ENCODE data around the gene ZIM2.

ZIM2 gene

DNA sequence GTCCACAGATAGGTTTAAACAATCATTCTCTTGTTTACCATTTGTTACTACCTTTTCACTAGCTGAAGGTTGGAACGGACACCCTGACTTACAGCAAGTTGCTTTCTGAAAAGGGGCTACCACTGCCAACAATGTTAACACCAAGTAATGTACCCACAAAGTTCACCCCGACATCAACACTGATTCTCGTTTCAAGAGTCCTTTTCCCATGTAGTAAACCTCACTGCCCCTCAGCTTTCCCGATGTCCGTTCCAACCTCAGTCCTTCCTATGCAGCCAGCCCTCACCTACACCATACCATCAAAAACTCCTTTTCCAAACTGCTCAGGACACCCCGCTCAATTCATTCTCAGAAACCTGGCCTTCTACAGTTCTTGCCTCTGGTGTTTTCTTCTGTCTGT, 29.0 kb downstream of the ZIM2 start:
- no peak for DNase-seq (ENCODE audit: low read depth in 2 of 2, low spot score in 1 of 2)

- no peak for DNase-seq (ENCODE audit: low read depth in 2 of 2, low spot score in 1 of 2)
Observed at GRCh38 chr19:56810260-56810659, 30.3 kb downstream of the ZIM2 start.

GRCh38 chr19:56808717-56809392, 31.7 kb downstream of the ZIM2 start:
- no peak for DNase-seq (ENCODE audit: low read depth in 2 of 2, low spot score in 1 of 2)

- no peak for DNase-seq (ENCODE audit: low read depth in 2 of 2, low spot score in 1 of 2)
Observed at GRCh38 chr19:56806639-56807038, 33.9 kb downstream of the ZIM2 start.

- DNase-seq (ENCODE audit: low read depth in 2 of 2, low spot score in 1 of 2) = no peak
Observed at GRCh38 chr19:56778351-56778750, 62.2 kb downstream of the ZIM2 start.

- DNase-seq (ENCODE audit: low read depth in 2 of 2, low spot score in 1 of 2) = no peak
Observed at GRCh38 chr19:56769650-56770049, 70.9 kb downstream of the ZIM2 start.

DNA sequence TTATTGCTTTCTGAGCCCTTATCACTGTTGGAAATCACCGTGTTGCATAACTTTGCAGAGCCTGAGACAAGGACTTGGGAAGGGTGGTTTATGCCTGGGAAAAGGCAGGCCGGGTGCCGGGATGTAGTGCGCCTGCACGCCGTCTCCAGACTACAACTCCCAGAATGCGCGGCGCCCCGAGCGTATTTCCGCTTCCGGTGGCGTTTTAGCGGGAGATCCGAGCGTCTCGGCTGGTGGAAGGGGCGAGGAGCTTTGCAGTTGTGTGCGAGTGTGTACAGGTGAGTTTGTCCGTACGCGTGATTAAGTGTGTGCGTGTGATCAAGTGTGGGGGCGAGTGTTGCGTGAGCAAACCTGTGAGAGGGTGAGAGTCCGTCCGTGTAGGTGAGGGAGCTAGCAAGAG, 75.4 kb downstream of the ZIM2 start:
- DNase-seq (ENCODE audit: low read depth in 2 of 2, low spot score in 1 of 2) = no peak

DNA sequence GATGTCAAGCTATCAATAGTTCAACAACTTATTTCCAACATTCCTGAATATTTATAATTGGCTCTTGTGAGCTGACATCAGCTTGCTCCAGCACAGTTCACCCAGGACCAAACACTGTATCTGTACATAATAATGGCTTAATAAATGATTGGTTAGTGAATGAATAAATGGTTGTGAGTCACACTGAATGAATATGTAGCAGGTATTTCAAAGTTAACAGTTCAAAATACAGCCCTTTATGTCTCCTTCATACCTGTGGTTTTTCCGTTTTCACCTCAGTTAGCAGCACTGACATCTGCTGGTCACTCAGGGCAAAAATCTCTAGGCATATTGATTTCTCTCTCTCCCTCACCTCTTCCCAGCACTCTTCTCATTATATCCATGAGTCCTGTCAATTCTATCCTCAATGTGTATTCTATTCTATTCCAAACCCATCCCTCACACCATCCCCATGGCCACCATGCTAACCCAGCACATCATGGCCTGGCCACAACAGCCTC, 76.3 kb downstream of the ZIM2 start:
- DNase-seq (ENCODE audit: low read depth in 2 of 2, low spot score in 1 of 2) = no peak

DNA sequence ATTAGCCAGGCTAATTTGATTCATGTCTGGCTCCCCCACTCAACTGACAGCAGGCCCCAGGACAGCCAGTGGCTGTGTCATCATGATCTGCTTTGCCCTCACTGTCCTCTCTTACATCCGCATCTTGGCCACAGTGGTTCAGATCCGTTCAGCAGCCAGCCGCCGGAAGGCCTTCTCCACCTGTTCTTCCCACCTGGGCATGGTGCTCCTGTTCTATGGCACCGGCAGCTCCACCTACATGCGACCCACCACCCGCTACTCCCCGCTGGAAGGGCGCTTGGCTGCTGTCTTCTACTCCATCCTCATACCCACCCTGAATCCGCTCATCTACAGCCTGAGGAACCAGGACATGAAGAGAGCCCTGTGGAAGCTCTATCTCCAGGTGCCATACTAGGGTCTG, 79.7 kb downstream of the ZIM2 start:
- DNase-seq (ENCODE audit: low read depth in 2 of 2, low spot score in 1 of 2) = no peak

GRCh38 chr19:56759531-56759930, 81.0 kb downstream of the ZIM2 start:
- no peak for DNase-seq (ENCODE audit: low read depth in 2 of 2, low spot score in 1 of 2)

DNA sequence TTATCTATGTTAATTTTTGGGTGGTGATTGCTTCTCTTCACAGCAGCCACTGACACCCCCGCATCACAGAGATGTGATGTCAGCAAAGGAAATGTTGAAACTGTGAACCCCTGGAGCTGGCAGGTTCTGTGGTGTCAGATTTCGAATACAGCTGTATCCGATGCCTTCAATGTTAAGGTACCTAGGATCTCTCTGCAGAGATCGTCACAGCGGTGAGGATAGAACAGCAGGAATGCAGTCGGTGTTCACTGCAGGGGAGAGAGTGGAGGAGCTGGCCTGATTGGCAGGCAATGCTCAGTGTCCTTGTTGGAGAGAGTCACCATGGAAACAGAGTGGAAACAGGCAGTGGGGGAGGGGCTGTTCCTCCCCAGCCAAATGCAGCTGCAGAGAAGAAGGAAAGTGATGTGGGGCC, 89.4 kb downstream of the ZIM2 start:
- no peak for DNase-seq (ENCODE audit: low read depth in 2 of 2, low spot score in 1 of 2)

- DNase-seq (ENCODE audit: low read depth in 2 of 2, low spot score in 1 of 2) = no peak
Observed at GRCh38 chr19:56750658-56751057, 89.9 kb downstream of the ZIM2 start.

GRCh38 chr19:56748378-56748777, 92.1 kb downstream of the ZIM2 start:
- no peak for DNase-seq (ENCODE audit: low read depth in 2 of 2, low spot score in 1 of 2)

GRCh38 chr19:56746367-56746766, 94.2 kb downstream of the ZIM2 start:
- DNase-seq (ENCODE audit: low read depth in 2 of 2, low spot score in 1 of 2) = no peak

DNA sequence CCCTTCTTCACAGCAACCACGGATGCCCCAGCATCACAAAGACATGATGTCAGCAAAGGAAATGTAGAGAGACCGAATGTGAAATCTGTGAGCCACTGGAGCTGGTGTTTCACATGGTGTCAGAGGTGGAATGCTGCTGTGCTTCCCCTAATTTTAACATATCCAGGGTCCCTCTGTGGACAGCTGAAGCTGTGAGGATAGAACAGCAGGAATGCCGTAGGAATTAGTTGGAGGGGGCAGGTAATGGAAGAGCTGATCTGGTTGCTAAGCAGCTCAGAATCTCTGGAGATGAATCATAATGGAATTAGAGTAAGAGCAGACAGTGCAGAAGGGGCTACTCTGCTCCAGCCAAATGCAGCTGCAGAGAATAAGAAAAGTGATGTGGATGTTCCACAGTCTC, 100.0 kb downstream of the ZIM2 start:
- no peak for DNase-seq (ENCODE audit: low read depth in 2 of 2, low spot score in 1 of 2)

GRCh38 chr19:56736571-56736970, 104.0 kb downstream of the ZIM2 start:
- DNase-seq (ENCODE audit: low read depth in 2 of 2, low spot score in 1 of 2) = no peak

GRCh38 chr19:56732976-56733375, 107.5 kb downstream of the ZIM2 start:
- DNase-seq (ENCODE audit: low read depth in 2 of 2, low spot score in 1 of 2) = no peak

- DNase-seq (ENCODE audit: low read depth in 2 of 2, low spot score in 1 of 2) = no peak
Observed at GRCh38 chr19:56727677-56728076, 112.8 kb downstream of the ZIM2 start.

DNA sequence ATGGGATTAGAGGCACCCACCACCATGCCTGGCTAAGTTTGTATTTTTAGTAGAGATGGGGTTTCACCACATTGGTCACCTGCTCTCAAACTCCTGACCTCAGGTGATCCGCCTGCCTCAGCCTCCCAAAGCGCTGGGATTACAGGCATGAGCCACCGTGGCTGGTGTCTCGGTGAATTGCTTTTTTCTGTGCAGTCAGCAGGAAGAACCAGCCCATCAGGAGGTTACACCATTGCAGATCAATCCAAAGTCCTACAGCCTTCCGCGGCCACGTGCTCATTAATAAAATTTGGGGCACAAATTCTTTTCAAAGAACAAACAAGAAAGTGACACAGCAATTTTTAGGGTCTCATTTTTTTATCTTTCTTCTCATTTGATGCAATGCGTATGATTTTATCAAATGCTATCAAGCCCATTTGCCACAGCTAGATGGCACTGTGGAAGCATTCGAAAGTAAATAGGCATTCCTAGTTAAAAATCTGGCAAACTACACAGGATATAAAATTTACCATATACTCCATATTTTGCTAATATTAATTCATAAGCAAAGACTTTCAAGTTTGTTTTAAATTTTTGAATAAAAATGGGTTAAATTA, 114.6 kb downstream of the ZIM2 start:
- no peak for DNase-seq (ENCODE audit: low read depth in 2 of 2, low spot score in 1 of 2)
